HEK293 (cell line): ENCODE measurements around the gene MYCBPAP.

Source experiments
- CTCF ChIA-PET: fragments of 350-600 bp; formaldehyde crosslinking; extraction: SDS; loops from one replicate; lab custom pipeline; 2021; ENCODE audit warnings: antibody characterized with exemption; lab: Yijun Ruan, JAX
- POLR2A ChIA-PET: fragments of 300-600 bp; formaldehyde crosslinking; extraction: SDS; loops from one replicate; lab custom pipeline; 2020; ENCODE audit warnings: antibody characterized with exemption, inconsistent platforms; lab: Yijun Ruan, JAX
- H3K27ac ChIP-seq: fragments of 200-500 bp; sonication (Bioruptor generic); 2 replicates; pipeline ENCODE4 v1.5.1; 2014; ENCODE audit warnings: low read depth, low read length, control low read depth, inconsistent platforms; ENCODE audit errors: extremely low read depth
- H3K36me3 ChIP-seq, 2 experiments: fragments of 200-500 bp in 1 of 2; sonication (Bioruptor generic) in 1 of 2; 1 replicate in 1 of 2; 2 replicates in 1 of 2; pipeline ENCODE4 v1.5.1; 2014 to 2017; ENCODE audit warnings: inconsistent platforms in 2 of 2, low read length in 2 of 2; ENCODE audit not compliant: control insufficient read depth in 2 of 2, insufficient read depth in 1 of 2
- H3K4me1 ChIP-seq: fragments of 200-500 bp; sonication (Bioruptor generic); 2 replicates; pipeline ENCODE4 v1.5.1; 2014; ENCODE audit warnings: mild to moderate bottlenecking, low read length, inconsistent platforms; ENCODE audit not compliant: control insufficient read depth, insufficient read depth
- H3K4me3 ChIP-seq: 2 replicates; pipeline ENCODE4 v1.5.1; 2011; ENCODE audit warnings: low read depth, mild to moderate bottlenecking, control low read depth, low read length, moderate library complexity
- H3K9me3 ChIP-seq: fragments of 200-500 bp; sonication (Bioruptor generic); 2 replicates; pipeline ENCODE4 v1.5.1; 2014; ENCODE audit warnings: low read depth, low read length, inconsistent platforms; ENCODE audit not compliant: control insufficient read depth, insufficient read depth
- HOXA7 ChIP-seq: sonication (generic); formaldehyde crosslinking; IDR thresholded peaks from 2 replicates; pipeline ENCODE4 v1.8.1; 2022; ENCODE audit warnings: missing genetic modification reagents, borderline replicate concordance
- KLF7 ChIP-seq: fragments of 450-650 bp; formaldehyde crosslinking; IDR thresholded peaks from 2 replicates; pipeline ENCODE4 v1.5.1; 2016; ENCODE audit warnings: missing biosample characterization, missing genetic modification characterization, borderline replicate concordance
- KLF8 ChIP-seq: fragments of 450-650 bp; formaldehyde crosslinking; IDR thresholded peaks from 2 replicates; pipeline ENCODE4 v1.5.1; 2016; ENCODE audit warnings: missing biosample characterization, missing genetic modification characterization
- MYNN ChIP-seq: fragments of 450-650 bp; formaldehyde crosslinking; IDR thresholded peaks from 2 replicates; pipeline ENCODE4 v1.5.1; 2016; ENCODE audit warnings: missing biosample characterization, missing genetic modification characterization, borderline replicate concordance
- PATZ1 ChIP-seq: fragments of 450-650 bp; formaldehyde crosslinking; IDR thresholded peaks from 2 replicates; pipeline ENCODE4 v1.5.1; 2016; ENCODE audit warnings: missing biosample characterization, missing genetic modification characterization
- PRDM10 ChIP-seq: fragments of 450-650 bp; formaldehyde crosslinking; IDR thresholded peaks from 2 replicates; pipeline ENCODE4 v1.5.1; 2016; ENCODE audit warnings: missing biosample characterization, missing genetic modification characterization
- SP3 ChIP-seq: fragments of 450-650 bp; formaldehyde crosslinking; IDR thresholded peaks from 2 replicates; pipeline ENCODE4 v1.5.1; 2016; ENCODE audit warnings: missing biosample characterization, missing genetic modification characterization
- TCF7L2 ChIP-seq: IDR thresholded peaks from 2 replicates; pipeline ENCODE4 v1.6.1; 2011; ENCODE audit warnings: low read depth, mild to moderate bottlenecking, inconsistent platforms, low read length, moderate library complexity, borderline replicate concordance
- ZBTB7A ChIP-seq: fragments of 450-650 bp; formaldehyde crosslinking; IDR thresholded peaks from 2 replicates; pipeline ENCODE4 v1.5.1; 2016; ENCODE audit warnings: low read depth, missing biosample characterization, missing genetic modification characterization
- ZNF175 ChIP-seq: fragments of 450-650 bp; formaldehyde crosslinking; IDR thresholded peaks from 2 replicates; pipeline ENCODE4 v1.5.1; 2016; ENCODE audit warnings: missing biosample characterization, missing genetic modification characterization
- ZNF274 ChIP-seq, 2 experiments: fragments of 200-500 bp in 1 of 2; fragments of 450-650 bp in 1 of 2; sonication (Bioruptor generic) in 1 of 2; formaldehyde crosslinking in 1 of 2; IDR thresholded peaks; 2 replicates each; pipeline versions ENCODE4 v1.5.1 to v1.6.1; 2014 to 2016; ENCODE audit warnings: borderline replicate concordance in 1 of 2, inconsistent platforms in 1 of 2, low read length in 1 of 2, missing biosample characterization in 1 of 2, missing genetic modification characterization in 1 of 2
- ZNF341 ChIP-seq: fragments of 450-650 bp; formaldehyde crosslinking; IDR thresholded peaks from 2 replicates; pipeline ENCODE4; 2016; ENCODE audit warnings: low read depth, missing biosample characterization, missing genetic modification characterization
- ZNF366 ChIP-seq: fragments of 450-650 bp; formaldehyde crosslinking; conservative IDR thresholded peaks from 2 replicates; pipeline ENCODE4 v1.5.1; 2016; ENCODE audit warnings: missing biosample characterization, missing genetic modification characterization
- ZNF585B ChIP-seq: fragments of 450-650 bp; formaldehyde crosslinking; IDR thresholded peaks from 2 replicates; pipeline ENCODE4 v1.5.1; 2016; ENCODE audit warnings: missing biosample characterization, missing genetic modification characterization
- ZSCAN16 ChIP-seq: fragments of 450-650 bp; formaldehyde crosslinking; IDR thresholded peaks from 2 replicates; pipeline ENCODE4 v1.5.1; 2016; ENCODE audit warnings: missing biosample characterization, missing genetic modification characterization
- TF ChIP-seq, protein P1 (sequence below): fragments of 450-650 bp; formaldehyde crosslinking; IDR thresholded peaks from 2 replicates; pipeline ENCODE4 v1.5.1; 2017; ENCODE audit warnings: missing biosample characterization, missing genetic modification characterization

MYCBPAP gene

DNA sequence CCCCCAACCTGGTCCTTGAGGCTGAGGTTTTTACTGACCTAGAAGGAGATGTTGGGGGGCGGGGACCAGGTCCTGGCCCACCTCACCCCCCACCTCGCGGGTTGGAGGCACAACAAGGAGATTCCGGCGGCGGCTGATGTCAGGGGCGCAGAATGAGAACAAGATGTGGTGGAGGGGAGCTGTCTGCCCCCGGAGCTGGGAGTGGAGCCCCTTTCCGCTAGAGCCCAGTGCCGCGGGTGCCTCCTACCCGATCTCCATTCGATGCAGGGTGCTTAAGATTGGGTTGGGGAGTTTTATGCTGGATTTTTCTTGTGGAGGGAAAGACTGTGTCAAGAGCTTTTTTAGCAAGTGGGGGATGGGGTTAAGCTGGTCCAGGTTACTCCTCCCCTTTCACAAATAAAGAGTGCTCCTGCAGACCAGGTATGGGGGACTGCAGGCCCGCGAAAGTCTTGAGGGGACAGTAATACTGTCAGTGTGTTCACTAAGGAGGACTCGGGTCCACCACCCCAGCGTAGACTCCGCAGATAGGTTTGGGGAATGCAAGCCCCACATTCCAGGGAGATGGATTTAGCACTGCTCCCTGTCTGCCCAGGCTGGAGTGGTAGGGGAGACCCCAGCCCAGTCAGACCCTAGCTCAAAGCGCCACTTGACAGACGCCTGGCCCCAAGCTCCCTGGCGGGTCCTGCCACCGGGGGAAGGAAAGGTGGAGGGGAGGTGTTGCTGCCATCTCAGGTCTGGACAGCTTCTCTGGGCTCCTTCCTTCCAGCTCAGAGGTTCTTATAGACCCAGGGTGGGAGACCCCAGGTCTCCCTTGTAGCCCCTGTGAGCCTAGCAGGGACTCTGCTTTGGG lies 54.2 kb downstream of the MYCBPAP start (continued):
- no peak for TF ChIP-seq ZNF175 (tag by site-specific recombination)
- TF ChIP-seq SP3 (tag by site-specific recombination) = no peak
- peak; percentile 51; the same call in 1 of the 2 replicates for TF ChIP-seq PATZ1 (tag by site-specific recombination)

- POLR2A ChIA-PET = interaction anchor here (0.7 to 1.0 kb wide), 2 partner anchors 21 to 48 kb away, joined by 4 to 7 read pairs; no protein-coding TSS in a partner anchor
These were observed 54.9 kb downstream of the MYCBPAP start for GRCh38 chr17:50563092-50563511.

DNA sequence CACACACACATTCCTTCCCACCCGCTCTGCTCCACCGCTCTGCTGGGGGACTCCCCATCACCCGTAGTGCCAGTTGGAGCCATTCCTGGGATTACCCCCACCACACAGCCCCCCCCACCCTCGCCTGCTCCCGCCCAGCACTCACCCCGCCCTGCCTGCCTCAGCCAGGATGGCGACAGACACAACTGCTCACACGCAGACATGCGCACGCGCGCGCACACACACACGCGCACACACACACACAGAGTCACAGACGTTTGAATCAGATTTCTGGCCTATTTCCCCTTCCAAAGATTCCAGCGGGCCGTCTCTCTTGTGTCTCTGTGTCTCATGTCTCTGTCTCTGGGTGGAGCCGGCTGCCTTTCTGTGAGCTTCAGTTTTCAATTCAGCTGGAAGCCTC lies 56.7 kb downstream of the MYCBPAP start:
- TF ChIP-seq HOXA7 (CRISPR knock-in tag) = no peak
- TF ChIP-seq KLF8 (tag by site-specific recombination) = peak; percentile 18; the same call in 1 of the 2 replicates
- TF ChIP-seq, all 188 proteins: peak for 1
- Histone ChIP-seq H3K9me3 (no peaks in the 10 kb centered on the region), H3K27ac (no peak overlapping the region), H3K36me3 (no peaks in the 10 kb centered on the region), H3K4me1 (peaks cover 5% of the 10 kb centered on the region; the same call in 1 of the 2 replicates), H3K4me3 (no peak overlapping the region)
- ChIA-PET CTCF (interaction anchor here (0.7 to 1.5 kb wide), 4 partner anchors 12 to 144 kb away, joined by 3 to 5 read pairs (median 4); no protein-coding TSS in a partner anchor), POLR2A (no interaction called here)

More at GRCh38 chr17:50563092-50563511, 54.9 kb downstream of the MYCBPAP start:
- H3K4me3 ChIP-seq = no peak overlapping the region
- H3K9me3 ChIP-seq = no peaks in the 10 kb centered on the region
- no peaks in the 10 kb centered on the region for H3K36me3 ChIP-seq
- TF ChIP-seq ZNF585B (tag by site-specific recombination) (no peak), ZNF175 (tag by site-specific recombination) (no peak), ZNF274 (IDR thresholded peaks at IDR 0.05; ENCODE audit: low read length) (no peak), ZNF274 (tag by site-specific recombination; IDR thresholded peaks at IDR 0.05; ENCODE audit: borderline replicate concordance) (no peak), ZBTB7A (tag by site-specific recombination) (no peak), ZNF366 (tag by site-specific recombination) (0 out of 2 replicates have a peak, but pooled peaks have one; percentile 13), ZNF341 (tag by site-specific recombination) (no peak), KLF7 (tag by site-specific recombination) (no peak), ZSCAN16 (tag by site-specific recombination) (no peak)
- no peak overlapping the region for H3K27ac ChIP-seq
- CTCF ChIA-PET = interaction anchor here (0.6 to 2.1 kb wide), 15 partner anchors 10 to 220 kb away, joined by 3 to 15 read pairs (median 3); no protein-coding TSS in a partner anchor
- peaks cover 5% of the 10 kb centered on the region; the same call in 1 of the 2 replicates for H3K4me1 ChIP-seq

DNA sequence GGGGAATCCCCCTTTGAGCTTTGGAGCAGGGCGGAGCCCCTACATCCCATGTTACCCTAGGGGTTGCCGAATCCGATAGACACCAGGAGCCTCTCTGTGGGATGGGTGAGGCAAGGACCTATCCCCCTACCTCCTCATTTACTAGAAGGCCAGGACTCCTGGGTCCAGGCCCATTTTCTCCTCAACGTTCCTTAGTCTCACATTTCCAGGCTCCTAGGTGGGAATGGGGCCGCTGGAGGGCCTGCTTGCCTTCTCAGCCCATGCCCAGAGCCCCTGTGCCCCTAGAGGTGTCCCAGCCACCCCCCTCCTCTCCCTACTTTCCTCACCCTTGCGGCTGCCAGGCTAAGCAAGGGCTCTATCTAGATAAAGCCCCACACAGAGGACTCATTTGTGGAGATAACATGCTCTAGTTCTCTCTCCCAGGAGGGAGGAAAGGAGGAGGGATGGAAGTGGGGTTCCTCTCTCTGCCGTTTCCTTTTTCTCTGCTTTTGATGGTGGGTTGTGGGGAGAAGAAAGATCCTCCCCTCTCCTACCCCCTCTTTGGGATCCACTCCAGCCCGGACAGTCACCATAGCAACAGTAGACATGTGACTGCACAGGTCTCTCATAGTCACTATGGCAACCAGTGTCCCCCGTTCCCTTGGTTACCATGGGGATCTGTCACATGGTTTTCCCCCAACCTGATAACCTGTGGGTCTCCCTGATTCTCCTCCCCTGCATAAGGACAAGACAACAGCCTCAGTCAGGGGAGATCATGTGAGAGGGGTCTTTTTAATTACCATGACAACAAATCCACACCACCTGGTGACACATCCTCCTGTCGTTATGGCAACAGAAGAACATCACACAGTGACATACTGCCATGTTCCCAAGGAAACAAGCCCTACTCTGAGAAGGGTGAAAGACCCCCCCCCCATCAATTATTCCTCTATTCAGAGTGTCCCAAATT lies 57.4 kb downstream of the MYCBPAP start:
- ChIA-PET POLR2A (interaction anchor here (0.6 kb wide), 1 partner anchor 97 kb away, joined by 5 read pairs; no protein-coding TSS in a partner anchor), CTCF (interaction anchor here (0.7 to 1.5 kb wide), 3 partner anchors 17 to 86 kb away, joined by 3 to 4 read pairs (median 3); no protein-coding TSS in a partner anchor)
- peaks cover 8% of the 10 kb centered on the region; the same call in 1 of the 2 replicates for H3K4me1 ChIP-seq
- H3K27ac ChIP-seq = no peak overlapping the region
- no peak overlapping the region for H3K4me3 ChIP-seq
- no peaks in the 10 kb centered on the region for H3K36me3 ChIP-seq
- no peaks in the 10 kb centered on the region for H3K9me3 ChIP-seq
- TF ChIP-seq MYNN (tag by site-specific recombination) = peak; percentile 94
- TF ChIP-seq TCF7L2 = no peak
- TF ChIP-seq PRDM10 (tag by site-specific recombination) = peak; percentile 58; the same call in 1 of the 2 replicates
- TF ChIP-seq, protein P1, sequence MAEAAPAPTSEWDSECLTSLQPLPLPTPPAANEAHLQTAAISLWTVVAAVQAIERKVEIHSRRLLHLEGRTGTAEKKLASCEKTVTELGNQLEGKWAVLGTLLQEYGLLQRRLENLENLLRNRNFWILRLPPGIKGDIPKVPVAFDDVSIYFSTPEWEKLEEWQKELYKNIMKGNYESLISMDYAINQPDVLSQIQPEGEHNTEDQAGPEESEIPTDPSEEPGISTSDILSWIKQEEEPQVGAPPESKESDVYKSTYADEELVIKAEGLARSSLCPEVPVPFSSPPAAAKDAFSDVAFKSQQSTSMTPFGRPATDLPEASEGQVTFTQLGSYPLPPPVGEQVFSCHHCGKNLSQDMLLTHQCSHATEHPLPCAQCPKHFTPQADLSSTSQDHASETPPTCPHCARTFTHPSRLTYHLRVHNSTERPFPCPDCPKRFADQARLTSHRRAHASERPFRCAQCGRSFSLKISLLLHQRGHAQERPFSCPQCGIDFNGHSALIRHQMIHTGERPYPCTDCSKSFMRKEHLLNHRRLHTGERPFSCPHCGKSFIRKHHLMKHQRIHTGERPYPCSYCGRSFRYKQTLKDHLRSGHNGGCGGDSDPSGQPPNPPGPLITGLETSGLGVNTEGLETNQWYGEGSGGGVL = 0 out of 2 replicates have a peak, but pooled peaks have one; percentile 36
